Dermis blood vessel endothelial cell (primary cell): Measurements from ENCODE around the gene ARHGAP36. TPM values are rescaled to one million over a fixed set of nuclear protein-coding genes. Genes with fewer than 3 reads are reported as not detected.
A peak's percentile ranks its signal among the peaks of the same experiment; 100 is the strongest.

Experiments
- DNase-seq: peaks from one replicate; pipeline ENCODE4 v3.0.0; 2010
- total RNA-seq: library from RNA; depleted of rRNA; stranded (reverse); fragments of >200 nt; gene quantifications from 2 replicates; pipeline ENCODE4 v1.2.3, GENCODE V29; 2014

Gene ARHGAP36
- total RNA-seq: not detected in 2 replicates

GRCh38 chrX:131058136-131058868, at the start of gene ARHGAP36:
Gene ARHGAP36, plus strand, starts transcription at chrX:131058346. Its CDS starts 23,320 bp downstream, at chrX:131081666.
- DNase-seq: no peak

- DNase-seq: no peak
These were observed 48.0 kb upstream of the ARHGAP36 start for GRCh38 chrX:131010186-131010585.

- no peak for DNase-seq
These were observed 32.8 kb upstream of the ARHGAP36 start for GRCh38 chrX:131025336-131025735.

GRCh38 chrX:131032354-131033230, 25.6 kb upstream of the ARHGAP36 start:
- DNase-seq: no peak

GRCh38 chrX:131034063-131034462, 24.1 kb upstream of the ARHGAP36 start:
- DNase-seq: no peak

GRCh38 chrX:131040781-131041180, 17.4 kb upstream of the ARHGAP36 start:
- DNase-seq: no peak

GRCh38 chrX:131041667-131042066, 16.5 kb upstream of the ARHGAP36 start:
- no peak for DNase-seq

- DNase-seq: no peak
These were observed 12.4 kb upstream of the ARHGAP36 start for GRCh38 chrX:131045726-131046125.

GRCh38 chrX:131046596-131046995, 11.6 kb upstream of the ARHGAP36 start:
- no peak for DNase-seq

- no peak for DNase-seq
These were observed 11.0 kb upstream of the ARHGAP36 start for GRCh38 chrX:131047180-131047579.

GRCh38 chrX:131053076-131053475, 5.1 kb upstream of the ARHGAP36 start:
- no peak for DNase-seq

- DNase-seq: no peak
These were observed 3.2 kb upstream of the ARHGAP36 start for GRCh38 chrX:131054906-131055305.

GRCh38 chrX:131057706-131058105, 440 bp upstream of the ARHGAP36 start:
- DNase-seq: no peak

- no peak for DNase-seq
These were observed 1.1 kb downstream of the ARHGAP36 start for GRCh38 chrX:131059246-131059645.

- DNase-seq: no peak
These were observed 2.0 kb downstream of the ARHGAP36 start for GRCh38 chrX:131060147-131060546.

GRCh38 chrX:131061306-131061705, 3.2 kb downstream of the ARHGAP36 start:
- DNase-seq: no peak

GRCh38 chrX:131063613-131064012, 5.5 kb downstream of the ARHGAP36 start:
- DNase-seq: no peak

GRCh38 chrX:131066237-131066636, 8.1 kb downstream of the ARHGAP36 start:
- no peak for DNase-seq

GRCh38 chrX:131067216-131067615, 9.1 kb downstream of the ARHGAP36 start:
- DNase-seq: no peak

- no peak for DNase-seq
These were observed 9.9 kb downstream of the ARHGAP36 start for GRCh38 chrX:131067846-131068745.

GRCh38 chrX:131068945-131069719, 11.0 kb downstream of the ARHGAP36 start:
- peak; percentile 33 for DNase-seq
